Stimulated activated CD4-positive, alpha-beta T cell treated with anti-CD3 and anti-CD28 coated beads, Interleukin-1b, Interleukin-23, amount 100 ng/mL, for 48 hours (primary cell): ENCODE data around the gene C17orf50.

Experiments used
- DNase-seq: peaks from one replicate; pipeline ENCODE4 v3.0.0-alpha.2; 2020

C17orf50 gene

DNA sequence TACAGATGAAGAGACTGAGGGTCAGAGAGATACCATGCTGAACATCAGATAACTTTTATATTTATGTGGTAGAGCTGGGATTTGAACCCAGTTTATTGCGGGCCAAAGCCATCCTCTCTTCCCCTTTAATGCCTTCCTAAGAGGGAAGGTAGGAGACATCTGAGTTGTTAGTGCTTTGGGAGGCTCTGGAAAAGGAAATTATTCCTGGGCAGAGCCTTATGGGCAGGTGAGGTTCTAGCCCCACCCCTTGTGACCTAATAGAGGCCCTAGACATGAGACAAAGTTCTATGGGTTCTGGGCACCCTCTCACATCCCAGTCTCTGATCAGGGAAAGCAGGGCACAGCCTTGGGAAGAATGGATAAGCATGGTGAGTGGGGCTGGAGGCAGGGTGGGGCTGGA is at the start of gene C17orf50:
C17orf50 (plus strand) TSS at position 301 of the 400 bp plus-strand sequence; CDS start at position 356, 55 bp downstream.
- DNase-seq = no peak

DNA sequence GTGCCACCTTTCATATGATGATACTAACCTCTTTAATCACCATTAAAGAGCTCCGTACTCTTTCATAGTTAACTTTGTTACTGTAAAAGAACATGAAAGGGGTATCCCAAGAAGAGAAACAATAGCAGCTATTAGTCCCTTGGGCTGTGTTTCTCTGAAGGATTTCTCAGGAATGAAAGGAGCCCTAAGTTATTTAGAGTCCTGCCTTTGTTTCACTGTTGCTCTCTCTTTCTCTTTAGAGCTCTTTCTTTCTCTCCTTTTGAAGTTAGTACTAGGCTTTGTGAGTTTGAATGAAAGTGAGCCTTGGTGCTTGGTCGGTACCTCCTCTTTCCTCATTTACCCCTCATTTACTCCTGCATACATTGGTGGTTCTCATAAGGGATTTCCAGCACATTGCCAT is 49.7 kb upstream of the C17orf50 start:
- DNase-seq = no peak

- no peak for DNase-seq
Observed at GRCh38 chr17:35713069-35713728, 47.5 kb upstream of the C17orf50 start.

DNA sequence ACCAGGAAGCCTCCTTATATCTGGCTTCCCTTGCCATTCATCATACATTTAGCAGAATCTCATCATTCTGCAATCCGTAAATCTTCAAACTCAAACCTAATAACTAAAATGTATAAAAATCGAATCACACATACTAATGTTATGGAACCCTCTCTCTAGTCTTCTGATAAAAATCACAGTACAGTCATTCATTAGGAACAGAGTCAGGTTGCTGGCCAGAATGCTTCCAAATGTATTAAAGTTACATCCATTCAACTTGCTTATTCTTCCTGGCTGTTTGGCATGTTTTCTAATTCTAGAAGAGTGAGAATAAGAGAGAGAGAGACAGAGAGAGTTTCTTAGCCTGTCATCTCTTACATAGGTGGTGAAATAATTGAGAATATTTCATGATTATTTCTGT is 45.7 kb upstream of the C17orf50 start:
- DNase-seq = no peak

DNA sequence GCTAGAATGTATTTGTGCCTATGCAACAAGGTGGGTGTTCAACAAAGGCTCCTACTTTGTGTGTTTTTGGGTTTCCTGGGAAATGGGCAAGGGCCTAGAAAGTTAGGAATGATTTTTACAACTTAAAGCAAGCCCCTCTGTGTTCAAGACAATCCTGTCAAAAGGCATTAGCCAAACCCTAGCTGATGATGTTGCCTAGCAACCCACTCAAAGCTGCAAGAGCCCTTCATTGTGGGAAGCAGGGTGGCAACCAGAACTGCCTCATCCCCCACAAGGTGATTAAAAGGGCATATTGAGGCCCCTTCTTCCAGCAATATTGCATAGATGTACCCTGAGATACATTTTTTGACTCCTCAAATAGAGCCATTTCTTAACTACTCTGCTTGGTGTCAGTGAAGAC is 45.3 kb upstream of the C17orf50 start:
- DNase-seq = no peak

- DNase-seq = no peak
Observed at GRCh38 chr17:35716173-35716572, 44.5 kb upstream of the C17orf50 start.

- no peak for DNase-seq
Observed at GRCh38 chr17:35716897-35717465, 43.7 kb upstream of the C17orf50 start.

GRCh38 chr17:35717475-35717874 is 43.2 kb upstream of the C17orf50 start:
- DNase-seq = no peak

- no peak for DNase-seq
Observed at GRCh38 chr17:35723735-35724134, 37.0 kb upstream of the C17orf50 start.

GRCh38 chr17:35725058-35725457 is 35.6 kb upstream of the C17orf50 start:
- DNase-seq = no peak

GRCh38 chr17:35725802-35726126 is 34.9 kb upstream of the C17orf50 start:
- DNase-seq = no peak

- DNase-seq = no peak
Observed at GRCh38 chr17:35726127-35726952, 34.3 kb upstream of the C17orf50 start.

DNA sequence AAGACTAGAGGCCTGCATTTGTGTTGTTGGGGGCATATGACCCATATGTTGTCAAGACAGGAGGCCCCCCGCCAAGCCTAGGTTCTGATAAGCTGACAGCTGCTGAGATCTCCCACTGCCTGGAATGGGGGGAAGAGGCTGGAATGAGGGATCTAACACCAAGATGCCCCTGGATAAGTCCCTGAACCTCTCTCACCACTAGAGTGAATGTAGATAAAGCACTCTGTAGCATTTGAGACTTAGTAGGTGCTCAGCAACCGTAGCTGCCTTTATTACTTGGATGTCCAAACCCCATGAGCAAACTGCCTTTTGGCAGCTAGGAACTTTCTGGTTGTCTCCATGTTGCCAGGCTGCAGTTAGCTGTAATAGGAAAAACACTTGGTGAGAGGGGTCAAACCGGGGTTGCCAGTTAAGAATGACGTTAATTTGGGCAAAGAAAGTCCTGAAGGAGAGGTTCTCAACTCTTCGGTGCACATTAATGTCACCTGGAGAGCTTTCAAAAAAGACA is 33.7 kb upstream of the C17orf50 start:
- DNase-seq = no peak

GRCh38 chr17:35727635-35728034 is 33.1 kb upstream of the C17orf50 start:
- DNase-seq = no peak

DNA sequence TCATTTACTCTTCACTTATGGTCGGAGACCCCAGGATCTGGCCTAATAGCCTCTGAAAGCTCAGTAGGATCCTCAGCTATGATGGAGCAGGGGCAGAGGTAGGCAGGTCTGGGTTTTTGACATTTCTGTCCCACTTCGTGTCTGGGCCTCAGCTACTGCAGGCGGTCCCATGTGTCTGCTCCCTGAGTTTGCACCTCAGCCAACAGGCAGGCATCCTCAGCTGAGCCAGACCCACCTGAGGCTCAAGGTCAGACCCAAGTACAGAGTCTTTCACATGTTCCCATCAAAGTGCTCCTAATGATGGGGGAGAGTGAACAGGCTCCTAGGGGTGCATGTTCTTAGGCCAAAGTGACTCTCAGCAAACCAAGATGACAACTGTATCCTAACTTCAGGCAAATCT is 32.1 kb upstream of the C17orf50 start:
- no peak for DNase-seq

DNA sequence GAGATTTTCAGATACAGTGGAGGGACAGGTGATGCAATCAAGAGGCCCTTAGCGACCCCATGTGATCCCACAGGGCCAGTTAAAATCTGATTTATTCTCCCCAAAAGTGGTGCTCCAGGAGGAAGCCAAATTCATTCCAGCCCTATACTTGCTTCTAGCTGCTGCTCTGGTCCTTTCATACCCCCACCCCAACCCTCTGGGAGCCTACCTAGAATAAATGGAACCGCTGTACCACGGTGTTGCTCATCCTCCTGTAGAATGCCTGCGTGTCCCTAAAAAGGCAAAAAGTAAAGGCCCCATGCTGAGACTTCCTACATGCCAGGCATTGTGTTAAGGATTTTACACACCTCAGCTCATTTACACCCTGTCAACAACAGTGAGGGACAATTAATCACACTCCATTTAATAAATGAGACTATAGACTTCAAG is 31.3 kb upstream of the C17orf50 start:
- DNase-seq = no peak

- no peak for DNase-seq
Observed at GRCh38 chr17:35730400-35731005, 30.2 kb upstream of the C17orf50 start.

GRCh38 chr17:35731239-35731916 is 29.3 kb upstream of the C17orf50 start, which contains the start of gene RASL10B:
RASL10B (plus strand) TSS chr17:35731639; CDS start chr17:35735185, 3,546 bp downstream.
- DNase-seq = peak; percentile 52

- DNase-seq = no peak
Observed at GRCh38 chr17:35731917-35732805, 28.5 kb upstream of the C17orf50 start.

GRCh38 chr17:35732806-35733136 is 27.9 kb upstream of the C17orf50 start:
- no peak for DNase-seq

DNA sequence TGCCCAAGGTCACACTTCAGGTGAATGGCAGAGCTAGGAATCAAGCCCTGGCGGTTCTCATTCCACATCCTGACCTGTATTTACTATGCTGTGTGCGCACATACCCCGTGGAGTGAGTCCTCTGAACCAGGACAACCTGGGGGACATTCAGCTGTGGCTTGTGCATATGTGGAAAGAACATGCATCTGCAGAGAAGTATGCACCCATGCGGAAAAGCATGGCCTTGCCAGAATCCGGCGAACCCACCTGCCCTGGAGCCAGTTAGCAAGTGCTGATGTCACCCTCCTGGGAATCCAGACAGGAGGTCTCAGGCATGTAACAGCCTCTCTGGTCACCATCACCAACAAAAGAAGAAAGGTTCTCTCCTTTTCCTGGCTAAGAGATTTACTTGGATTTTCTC is 27.3 kb upstream of the C17orf50 start:
- DNase-seq = no peak

DNA sequence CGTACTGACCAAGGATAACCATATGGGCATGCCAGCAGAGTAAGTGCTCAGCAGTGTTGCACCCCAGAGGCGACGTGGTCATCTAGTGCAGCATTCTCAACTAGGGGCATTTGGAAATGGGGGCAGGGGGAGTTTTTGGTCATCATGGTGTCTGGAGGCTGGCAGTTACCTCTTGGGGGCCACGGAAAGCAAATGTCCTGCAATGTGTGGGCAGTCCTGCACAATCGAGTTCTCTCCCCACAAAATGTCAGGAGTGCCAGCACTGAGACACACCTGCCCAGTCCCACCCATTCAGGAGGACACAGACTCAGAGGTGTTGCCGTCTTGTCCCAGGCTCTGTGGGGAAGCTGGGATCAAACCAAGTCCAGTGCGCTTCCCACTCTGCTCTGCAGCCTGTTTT is 26.3 kb upstream of the C17orf50 start:
- DNase-seq = no peak
